Mesenteric fat pad (tissue), 1 donor: ENCODE results near the gene TBC1D22A. TPM values are rescaled to one million over a fixed set of nuclear protein-coding genes. Genes with fewer than 3 reads are reported as not detected.

Experiments used
- DNase-seq: peaks from one replicate; pipeline ENCODE4 v3.0.0-alpha.2; 2020; ENCODE audit warnings: low spot score
- total RNA-seq: library from RNA; stranded (reverse); fragmentation: NEBNext Ultra II Directional; extraction: Animal tissue kit (Norgen Biotek cat#: 25700); gene quantifications from one replicate; pipeline ENCODE4 v1.2.1, GENCODE V29; 2021
- donor health status: DM: yes; HTN: yes; CAD: no.

TBC1D22A gene
- total RNA-seq, 1 donor from 2014 or later: 24.5 TPM

GRCh38 chr22:46829941-46830715, 67.7 kb downstream of the TBC1D22A start:
- DNase-seq: no peak

- no peak for DNase-seq
These were observed 68.4 kb downstream of the TBC1D22A start for GRCh38 chr22:46830841-46831240.

- no peak for DNase-seq
These were observed 70.8 kb downstream of the TBC1D22A start for GRCh38 chr22:46833228-46833627.

- DNase-seq: no peak
These were observed 71.7 kb downstream of the TBC1D22A start for GRCh38 chr22:46834021-46834737.

- DNase-seq: no peak
These were observed 72.8 kb downstream of the TBC1D22A start for GRCh38 chr22:46835288-46835687.

- no peak for DNase-seq
These were observed 73.2 kb downstream of the TBC1D22A start for GRCh38 chr22:46835693-46836092.

GRCh38 chr22:46841522-46841921, 79.1 kb downstream of the TBC1D22A start:
- DNase-seq: no peak

GRCh38 chr22:46842606-46843005, 80.2 kb downstream of the TBC1D22A start:
- no peak for DNase-seq

GRCh38 chr22:46843821-46844255, 81.4 kb downstream of the TBC1D22A start:
- no peak for DNase-seq

- DNase-seq: no peak
These were observed 82.3 kb downstream of the TBC1D22A start for GRCh38 chr22:46844606-46845210.

GRCh38 chr22:46845296-46846149, 83.1 kb downstream of the TBC1D22A start:
- DNase-seq: no peak

- no peak for DNase-seq
These were observed 83.8 kb downstream of the TBC1D22A start for GRCh38 chr22:46846150-46846831.

GRCh38 chr22:46846832-46847355, 84.4 kb downstream of the TBC1D22A start:
- DNase-seq: no peak

- DNase-seq: no peak
These were observed 85.7 kb downstream of the TBC1D22A start for GRCh38 chr22:46848197-46848596.

- DNase-seq: no peak
These were observed 86.7 kb downstream of the TBC1D22A start for GRCh38 chr22:46849101-46849500.

GRCh38 chr22:46849951-46850350, 87.5 kb downstream of the TBC1D22A start:
- DNase-seq: no peak

GRCh38 chr22:46851311-46851710, 88.9 kb downstream of the TBC1D22A start:
- no peak for DNase-seq

GRCh38 chr22:46851941-46852340, 89.5 kb downstream of the TBC1D22A start:
- DNase-seq: no peak

- DNase-seq: no peak
These were observed 90.3 kb downstream of the TBC1D22A start for GRCh38 chr22:46852771-46853170.

GRCh38 chr22:46853191-46853590, 90.7 kb downstream of the TBC1D22A start:
- no peak for DNase-seq
